GM10248 (cell line): ENCODE data around the gene EFNA5.

Experiments used
- CTCF ChIA-PET: fragments of 300-600 bp; sonication (Branson Sonifier 250); formaldehyde crosslinking; extraction: SDS; loops from one replicate; lab custom pipeline; 2021; ENCODE audit warnings: antibody characterized with exemption; lab: Yijun Ruan, JAX
- POLR2A ChIA-PET: fragments of 350-650 bp; sonication (Branson Sonifier 250); formaldehyde crosslinking; extraction: SDS; loops from one replicate; lab custom pipeline; 2020; ENCODE audit warnings: antibody characterized with exemption; lab: Yijun Ruan, JAX
- DNase-seq: peaks from one replicate; pipeline ENCODE4 v3.0.0; 2012; ENCODE audit errors: extremely low spot score
- TF ChIP-seq, protein P1 (sequence below): IDR thresholded peaks from 2 replicates; pipeline ENCODE4 v1.5.1; 2012; ENCODE audit warnings: mild to moderate bottlenecking, low read depth; ENCODE audit errors: extremely low read depth, missing control alignments, control extremely low read depth

EFNA5 gene

DNA sequence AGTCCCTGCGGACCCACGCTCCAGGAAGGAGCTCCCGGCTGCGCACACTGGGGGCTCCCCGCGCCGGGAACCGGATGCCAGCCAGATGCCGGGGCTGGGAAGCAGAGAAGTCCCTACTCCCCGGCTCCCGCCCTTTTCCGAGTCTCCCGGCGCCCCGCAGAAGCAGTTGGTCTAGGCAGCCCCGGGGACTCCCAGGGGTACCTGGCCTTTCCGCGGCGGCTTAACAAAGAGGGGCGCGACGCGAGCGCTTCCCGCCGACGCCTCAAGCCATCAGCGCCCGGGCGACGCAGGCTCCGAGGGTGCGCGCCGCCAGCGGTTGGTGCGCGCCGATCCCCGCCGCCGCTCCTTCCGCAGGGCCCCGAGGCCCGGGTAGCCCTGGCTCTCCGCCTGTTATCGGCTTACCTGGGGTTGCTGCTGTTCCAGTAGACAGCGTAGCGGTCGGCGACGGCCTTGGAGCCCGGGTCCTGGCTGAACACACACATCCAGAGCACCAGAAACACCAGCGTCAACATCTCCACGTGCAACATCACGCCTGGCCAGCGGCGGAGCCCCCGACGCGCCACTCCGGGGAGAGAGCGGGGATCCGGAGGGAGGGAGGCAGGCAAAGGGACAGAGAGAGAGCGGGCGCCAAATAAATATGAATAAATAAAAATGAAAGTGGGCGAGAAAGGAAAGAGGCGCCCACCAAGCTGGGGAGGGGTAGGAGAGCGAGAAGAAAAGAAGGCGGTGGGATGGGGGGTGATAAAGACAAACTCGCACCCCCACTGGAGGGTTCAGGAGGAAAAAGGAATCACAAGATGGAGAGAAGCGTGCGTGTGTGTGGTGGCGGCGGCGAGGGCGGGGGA is 428 bp downstream of the EFNA5 start:
- CTCF ChIA-PET = no interaction called here
- DNase-seq = peak; percentile 29
- TF ChIP-seq, protein P1, sequence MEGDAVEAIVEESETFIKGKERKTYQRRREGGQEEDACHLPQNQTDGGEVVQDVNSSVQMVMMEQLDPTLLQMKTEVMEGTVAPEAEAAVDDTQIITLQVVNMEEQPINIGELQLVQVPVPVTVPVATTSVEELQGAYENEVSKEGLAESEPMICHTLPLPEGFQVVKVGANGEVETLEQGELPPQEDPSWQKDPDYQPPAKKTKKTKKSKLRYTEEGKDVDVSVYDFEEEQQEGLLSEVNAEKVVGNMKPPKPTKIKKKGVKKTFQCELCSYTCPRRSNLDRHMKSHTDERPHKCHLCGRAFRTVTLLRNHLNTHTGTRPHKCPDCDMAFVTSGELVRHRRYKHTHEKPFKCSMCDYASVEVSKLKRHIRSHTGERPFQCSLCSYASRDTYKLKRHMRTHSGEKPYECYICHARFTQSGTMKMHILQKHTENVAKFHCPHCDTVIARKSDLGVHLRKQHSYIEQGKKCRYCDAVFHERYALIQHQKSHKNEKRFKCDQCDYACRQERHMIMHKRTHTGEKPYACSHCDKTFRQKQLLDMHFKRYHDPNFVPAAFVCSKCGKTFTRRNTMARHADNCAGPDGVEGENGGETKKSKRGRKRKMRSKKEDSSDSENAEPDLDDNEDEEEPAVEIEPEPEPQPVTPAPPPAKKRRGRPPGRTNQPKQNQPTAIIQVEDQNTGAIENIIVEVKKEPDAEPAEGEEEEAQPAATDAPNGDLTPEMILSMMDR = no peak
- POLR2A ChIA-PET = interaction anchor here (0.7 kb wide), 1 partner anchor 77 kb away, joined by 7 read pairs; no protein-coding TSS in a partner anchor

DNA sequence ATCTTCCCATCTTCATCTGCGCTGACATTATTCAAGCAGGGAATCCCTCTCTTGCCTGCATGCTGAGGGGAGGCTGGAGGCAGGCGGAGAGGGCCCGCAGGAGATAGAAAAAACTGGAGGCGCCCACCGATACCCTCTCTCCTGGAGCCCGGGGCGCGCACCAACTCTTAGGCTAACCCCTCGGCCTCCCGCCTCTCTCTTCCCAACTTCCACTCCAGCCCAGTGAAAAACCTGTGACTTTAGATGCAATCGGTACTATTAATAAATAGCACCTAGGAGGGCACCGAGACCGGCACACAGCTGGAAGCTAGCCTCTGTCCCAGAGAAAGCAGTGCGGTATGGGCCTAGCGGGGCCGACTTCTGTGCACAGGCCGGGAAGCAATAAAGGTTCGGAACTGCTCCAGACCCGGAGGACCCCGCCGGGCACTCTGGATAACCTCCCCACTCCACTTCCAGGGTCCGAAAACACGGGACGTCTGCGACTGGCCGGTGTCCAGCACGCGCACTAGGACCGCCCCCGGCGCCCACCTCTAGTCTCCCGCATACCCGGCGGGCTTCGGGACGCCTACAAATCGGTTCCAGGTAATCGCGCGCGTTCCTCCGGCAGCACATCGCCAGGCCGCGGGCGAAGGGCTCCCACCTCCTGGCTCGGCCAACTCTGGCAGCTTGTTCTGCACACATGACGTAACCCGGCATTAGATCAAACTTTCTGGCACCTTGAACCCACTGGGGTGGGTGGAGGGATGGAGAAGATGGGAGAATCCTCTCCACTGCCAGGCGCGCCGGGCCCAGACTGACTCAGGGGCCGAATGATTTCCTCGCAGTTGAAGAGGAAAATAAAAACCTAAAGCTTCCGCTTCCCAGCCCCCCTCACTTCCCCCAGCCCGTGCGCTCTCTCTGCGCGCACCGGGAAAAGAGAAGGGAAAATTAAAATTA is 1.4 kb downstream of the EFNA5 start:
- TF ChIP-seq, protein P1 = no peak
- ChIA-PET POLR2A (interaction anchor here (0.6 to 0.7 kb wide), 2 partner anchors 76 to 130 kb away, joined by 5 to 7 read pairs; no protein-coding TSS in a partner anchor), CTCF (interaction anchor here (1.2 kb wide), 1 partner anchor 7 kb away, joined by 3 read pairs; no protein-coding TSS in a partner anchor)
- DNase-seq = peak; percentile 17

DNA sequence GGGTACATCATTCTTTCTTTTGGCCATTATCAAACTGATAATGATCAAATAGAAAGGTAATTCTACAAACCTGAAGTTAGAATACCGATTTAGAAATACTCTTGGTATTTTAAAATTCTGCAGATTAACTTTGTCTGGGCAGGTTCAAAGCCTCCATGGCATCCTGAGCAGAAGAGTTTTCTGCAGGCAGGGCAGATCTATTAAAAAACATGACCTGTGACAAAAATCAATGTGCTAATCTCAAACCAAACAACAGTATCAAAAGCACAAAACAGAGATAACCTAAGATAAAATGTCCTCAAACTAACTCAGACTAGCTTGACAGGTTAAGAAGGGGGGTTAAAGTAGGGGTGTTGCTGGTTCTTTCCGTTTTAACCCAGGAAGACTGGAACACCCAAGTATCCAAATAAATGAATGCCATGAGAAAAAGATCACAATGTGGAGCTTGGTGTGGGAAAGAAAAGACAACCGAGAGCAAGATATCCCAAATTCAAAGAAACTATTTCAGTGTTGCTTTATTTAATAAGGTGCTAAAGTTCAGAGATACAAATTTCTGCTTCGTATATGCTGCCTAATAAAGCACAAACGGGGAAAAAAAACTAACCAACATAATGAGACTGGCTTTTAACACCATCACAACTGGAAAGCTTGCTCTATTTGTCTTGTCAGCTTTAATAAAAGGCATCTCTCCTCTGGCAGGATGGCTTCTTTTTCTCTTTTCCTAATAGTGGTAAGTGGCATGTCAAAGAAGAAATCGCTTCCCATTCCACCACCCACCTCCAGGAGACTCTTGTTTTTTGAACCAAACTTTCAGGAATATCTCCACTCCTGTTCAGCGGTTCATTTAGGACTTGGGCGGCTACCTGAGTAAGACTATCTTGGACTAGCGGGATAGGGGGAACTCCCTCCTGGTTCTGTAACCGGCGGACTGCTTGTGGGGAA is 2.3 kb downstream of the EFNA5 start:
- TF ChIP-seq, protein P1 = no peak
- POLR2A ChIA-PET = no interaction called here
- no peak for DNase-seq
- CTCF ChIA-PET = interaction anchor here (1.2 kb wide), 1 partner anchor 8 kb away, joined by 3 read pairs; no protein-coding TSS in a partner anchor

DNA sequence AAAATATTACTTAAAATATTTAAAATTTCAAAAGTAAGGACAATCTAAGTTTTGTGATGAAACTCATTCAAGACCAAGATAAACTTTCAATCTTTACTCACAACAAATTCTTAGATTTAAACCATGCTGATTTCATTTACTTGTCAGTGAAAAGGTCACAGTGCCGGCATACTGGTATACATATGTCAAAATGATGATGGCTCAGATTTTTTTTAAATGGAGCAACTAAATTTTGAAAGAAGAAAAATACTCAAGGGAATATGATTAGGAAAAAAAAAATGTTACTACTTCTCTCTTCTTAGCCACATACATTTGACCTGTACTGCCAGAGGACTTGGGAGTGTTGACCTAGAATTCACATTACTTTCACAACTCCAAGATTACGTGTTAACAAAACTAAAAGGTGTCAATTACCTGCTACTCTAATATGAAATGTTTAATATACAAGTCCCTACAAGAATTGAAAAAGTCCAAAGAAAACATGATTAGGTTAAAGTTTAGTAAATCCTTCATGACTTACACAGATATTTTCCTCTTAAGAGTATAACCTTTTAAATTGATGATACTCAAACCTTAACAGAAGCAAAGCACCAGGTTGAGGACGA is 4.6 kb downstream of the EFNA5 start:
- ChIA-PET CTCF (interaction anchor here (1.4 kb wide), 1 partner anchor 27 kb away, joined by 3 read pairs; no protein-coding TSS in a partner anchor), POLR2A (no interaction called here)
- no peak for DNase-seq
- TF ChIP-seq, protein P1 = no peak

DNA sequence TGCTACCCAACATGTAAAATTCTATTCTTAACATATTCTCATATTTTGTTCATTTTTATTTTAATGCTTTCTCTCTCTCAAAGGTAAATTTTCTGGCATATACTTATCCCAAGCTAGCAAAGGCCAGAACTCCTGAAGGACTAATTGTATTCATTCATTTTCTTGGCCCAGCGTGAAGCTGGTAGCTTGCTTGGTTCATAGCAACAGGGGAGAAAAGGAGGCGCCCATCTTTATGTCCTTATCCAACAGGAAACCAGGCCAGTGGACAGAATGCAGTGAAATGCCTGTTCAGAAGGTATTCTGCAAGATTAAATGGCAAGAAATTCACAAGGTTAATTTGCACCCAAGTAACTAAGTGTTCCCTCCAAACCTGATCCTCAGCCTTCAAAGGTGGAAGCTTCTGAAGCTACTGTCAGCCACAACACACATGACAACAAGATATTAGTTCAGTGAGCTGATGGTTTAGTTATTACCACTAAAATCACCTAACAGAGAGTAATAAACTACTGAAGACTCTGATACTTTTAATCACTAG is 5.6 kb downstream of the EFNA5 start:
- ChIA-PET CTCF (interaction anchor here (1.4 to 1.9 kb wide), 3 partner anchors 9 to 26 kb away, joined by 3 to 7 read pairs (median 5); no protein-coding TSS in a partner anchor), POLR2A (no interaction called here)
- TF ChIP-seq, protein P1 = no peak
- DNase-seq = no peak
